GM06990 (cell line): ENCODE data around the gene TTC39C.

Source experiments
- DNase-seq: peaks from one replicate; pipeline ENCODE4 v3.0.0-alpha.2; 2011; ENCODE audit not compliant: insufficient read length; ENCODE audit errors: extremely low read depth
- H3K27me3 ChIP-seq: replicated peaks from 2 replicates; pipeline ENCODE4 v1.6.0; 2011; ENCODE audit warnings: low read length; ENCODE audit not compliant: control insufficient read depth, insufficient read depth
- H3K36me3 ChIP-seq: 2 replicates; pipeline ENCODE4 v1.5.1; 2011; ENCODE audit warnings: low read length; ENCODE audit not compliant: control insufficient read depth, insufficient read depth
- H3K4me3 ChIP-seq: replicated peaks from 2 replicates; pipeline ENCODE4 v1.5.1; 2011; ENCODE audit warnings: low read depth, mild to moderate bottlenecking, control low read depth, low read length
- TF ChIP-seq, protein P1 (sequence below): IDR thresholded peaks from 2 replicates; pipeline ENCODE4 v1.5.1; 2011; ENCODE audit warnings: low read length, control low read depth, mild to moderate bottlenecking, inconsistent platforms; ENCODE audit not compliant: insufficient read depth, poor library complexity, severe bottlenecking

TTC39C gene

DNA sequence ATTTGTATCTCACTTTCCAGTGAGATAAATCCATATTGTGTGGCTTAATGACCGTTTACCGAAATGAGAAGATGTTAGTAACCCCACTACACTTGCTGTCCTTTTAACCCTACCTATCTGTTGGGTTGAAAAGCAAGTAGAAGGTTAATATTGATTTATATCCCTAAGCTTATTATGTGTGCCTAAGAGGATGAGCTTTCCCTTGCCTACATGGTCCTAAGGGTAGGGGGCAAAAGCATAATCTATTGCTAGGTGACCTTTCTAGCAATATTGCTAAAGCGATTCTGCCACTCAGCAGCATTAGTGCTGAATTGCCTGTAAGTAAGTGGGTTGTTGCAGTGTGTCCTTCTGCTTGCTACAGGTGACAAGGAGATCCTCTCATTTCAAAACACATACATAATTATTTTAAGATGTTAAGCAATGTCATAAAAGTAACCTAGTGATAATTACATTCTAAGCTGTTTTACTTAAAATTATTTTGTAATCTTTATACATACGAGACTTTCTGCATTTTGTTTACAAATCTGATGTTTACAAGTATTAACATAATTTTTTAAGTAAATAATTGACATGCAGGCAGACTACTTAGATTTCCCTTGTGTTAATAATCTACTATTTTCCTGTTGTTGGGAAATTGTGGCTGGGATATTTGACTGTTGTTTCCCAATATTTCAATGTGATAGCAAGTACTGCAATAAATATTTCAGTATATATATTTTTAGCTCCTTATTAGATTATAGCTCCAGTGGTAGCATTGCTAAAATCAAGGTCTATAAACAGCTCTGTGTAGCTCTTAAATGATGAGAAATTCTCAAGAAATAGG is 75.2 kb downstream of the TTC39C start:
- no peak for DNase-seq
- TF ChIP-seq, protein P1, sequence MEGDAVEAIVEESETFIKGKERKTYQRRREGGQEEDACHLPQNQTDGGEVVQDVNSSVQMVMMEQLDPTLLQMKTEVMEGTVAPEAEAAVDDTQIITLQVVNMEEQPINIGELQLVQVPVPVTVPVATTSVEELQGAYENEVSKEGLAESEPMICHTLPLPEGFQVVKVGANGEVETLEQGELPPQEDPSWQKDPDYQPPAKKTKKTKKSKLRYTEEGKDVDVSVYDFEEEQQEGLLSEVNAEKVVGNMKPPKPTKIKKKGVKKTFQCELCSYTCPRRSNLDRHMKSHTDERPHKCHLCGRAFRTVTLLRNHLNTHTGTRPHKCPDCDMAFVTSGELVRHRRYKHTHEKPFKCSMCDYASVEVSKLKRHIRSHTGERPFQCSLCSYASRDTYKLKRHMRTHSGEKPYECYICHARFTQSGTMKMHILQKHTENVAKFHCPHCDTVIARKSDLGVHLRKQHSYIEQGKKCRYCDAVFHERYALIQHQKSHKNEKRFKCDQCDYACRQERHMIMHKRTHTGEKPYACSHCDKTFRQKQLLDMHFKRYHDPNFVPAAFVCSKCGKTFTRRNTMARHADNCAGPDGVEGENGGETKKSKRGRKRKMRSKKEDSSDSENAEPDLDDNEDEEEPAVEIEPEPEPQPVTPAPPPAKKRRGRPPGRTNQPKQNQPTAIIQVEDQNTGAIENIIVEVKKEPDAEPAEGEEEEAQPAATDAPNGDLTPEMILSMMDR, result no peak
- Histone ChIP-seq H3K36me3 (peaks cover 4% of the 10 kb centered on the region), H3K4me3 (no peak overlapping the region), H3K27me3 (no peaks in the 10 kb centered on the region)

DNA sequence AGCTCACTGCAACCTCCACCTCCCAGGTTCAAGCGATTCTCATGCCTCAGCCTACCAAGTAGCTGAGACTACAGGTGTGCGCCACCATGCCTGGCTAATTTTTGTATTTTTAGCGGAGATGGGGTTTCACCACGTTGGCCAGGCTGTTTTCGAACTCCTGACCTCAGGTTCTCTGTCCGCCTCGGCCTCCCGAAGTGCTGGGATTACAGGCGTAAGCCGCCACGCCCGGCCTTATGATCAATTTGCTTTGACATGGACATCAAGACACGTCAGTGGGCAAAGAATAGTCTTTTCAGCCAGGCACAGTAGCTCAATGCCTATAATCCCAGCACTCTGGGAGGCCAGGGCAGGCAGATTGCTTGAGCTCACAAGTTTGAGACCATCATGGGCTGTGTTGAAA is 76.3 kb downstream of the TTC39C start:
- H3K36me3 ChIP-seq, result peaks cover 4% of the 10 kb centered on the region
- TF ChIP-seq, protein P1, result no peak
- DNase-seq, result no peak
- H3K4me3 ChIP-seq, result no peak overlapping the region
- H3K27me3 ChIP-seq, result no peaks in the 10 kb centered on the region

DNA sequence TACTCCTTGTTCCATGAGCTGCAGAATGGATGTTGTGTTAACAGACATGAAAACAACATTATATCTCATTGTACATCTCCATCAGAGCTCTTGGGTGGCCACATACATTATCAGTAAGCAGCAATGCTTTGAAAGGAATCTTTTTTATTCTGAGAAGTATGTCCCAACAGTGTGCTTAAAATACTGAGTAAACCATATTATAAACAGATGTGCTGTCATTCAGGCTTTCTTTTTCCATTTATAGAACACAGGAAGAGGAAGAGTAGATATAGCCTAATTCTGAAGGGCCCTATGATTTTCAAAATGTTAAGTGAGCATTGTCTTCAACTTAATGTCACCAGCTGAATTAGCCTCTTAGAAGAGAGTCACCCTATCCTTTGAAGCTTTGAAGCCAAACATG is 80.0 kb downstream of the TTC39C start:
- Histone ChIP-seq H3K4me3 (no peak overlapping the region), H3K27me3 (no peaks in the 10 kb centered on the region), H3K36me3 (peaks cover 2% of the 10 kb centered on the region)
- no peak for DNase-seq
- TF ChIP-seq, protein P1, result no peak

DNA sequence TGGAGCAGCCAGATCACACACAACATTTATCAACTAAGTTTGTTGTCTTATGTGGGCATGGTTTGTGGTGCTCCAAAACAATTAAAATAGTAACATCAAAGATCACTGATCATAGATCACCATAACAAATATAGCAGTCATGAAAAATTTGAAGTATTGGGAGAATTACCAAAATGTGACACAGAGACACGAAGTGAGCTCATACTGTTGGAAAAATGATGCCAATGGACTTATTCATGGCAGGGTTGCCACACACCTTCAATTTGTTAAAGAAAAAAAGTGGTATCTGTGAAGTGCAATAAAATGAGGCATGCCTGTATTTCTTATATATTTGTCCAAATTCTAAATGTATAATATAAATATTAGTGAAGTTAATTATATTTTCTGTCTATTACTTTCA is 81.4 kb downstream of the TTC39C start:
- Histone ChIP-seq H3K36me3 (peaks cover 2% of the 10 kb centered on the region), H3K27me3 (no peaks in the 10 kb centered on the region), H3K4me3 (no peak overlapping the region)
- TF ChIP-seq, protein P1, result no peak
- no peak for DNase-seq

DNA sequence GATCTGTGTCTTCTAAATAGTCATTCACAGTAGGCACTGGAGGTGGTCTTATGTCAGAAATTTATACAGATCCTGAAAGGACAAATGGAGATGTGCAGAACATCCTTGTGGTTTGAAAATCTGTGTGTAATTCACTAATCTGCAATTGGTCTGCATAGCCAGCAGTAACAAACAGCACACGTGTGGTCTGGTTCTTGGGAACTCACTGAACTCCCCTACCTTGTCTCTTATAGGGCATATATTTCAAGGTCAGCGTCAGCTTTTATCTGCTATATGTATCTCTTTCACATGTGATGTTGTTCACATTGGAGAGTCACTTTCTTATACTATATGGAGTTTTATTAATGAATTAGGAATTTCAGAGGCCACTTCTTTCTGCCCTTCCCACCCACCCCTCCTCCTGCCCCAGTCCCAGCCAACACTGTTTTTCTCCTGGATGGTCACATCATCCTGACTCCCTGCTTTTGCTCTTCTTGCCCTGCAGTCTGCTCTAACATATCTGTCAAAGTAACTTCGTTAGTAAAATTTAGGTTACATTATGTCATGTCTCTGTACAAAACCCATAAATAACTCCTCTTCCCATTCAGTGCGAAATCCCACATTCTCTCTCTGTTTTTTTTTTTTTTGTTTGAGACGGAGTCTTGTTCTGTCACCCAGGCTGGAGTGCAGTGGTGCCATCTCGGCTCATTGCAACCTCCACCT is 88.9 kb downstream of the TTC39C start:
- Histone ChIP-seq H3K36me3 (peaks cover 3% of the 10 kb centered on the region), H3K4me3 (no peak overlapping the region), H3K27me3 (no peaks in the 10 kb centered on the region)
- no peak for DNase-seq
- TF ChIP-seq, protein P1, result no peak
